Medulla oblongata (tissue), 1 donor: ENCODE results near the gene SLC12A8.

Experiments used
- DNase-seq: peaks from one replicate; pipeline ENCODE4 v3.0.0-alpha.2; 2015; ENCODE audit errors: extremely low spot score

SLC12A8 gene, protein sequence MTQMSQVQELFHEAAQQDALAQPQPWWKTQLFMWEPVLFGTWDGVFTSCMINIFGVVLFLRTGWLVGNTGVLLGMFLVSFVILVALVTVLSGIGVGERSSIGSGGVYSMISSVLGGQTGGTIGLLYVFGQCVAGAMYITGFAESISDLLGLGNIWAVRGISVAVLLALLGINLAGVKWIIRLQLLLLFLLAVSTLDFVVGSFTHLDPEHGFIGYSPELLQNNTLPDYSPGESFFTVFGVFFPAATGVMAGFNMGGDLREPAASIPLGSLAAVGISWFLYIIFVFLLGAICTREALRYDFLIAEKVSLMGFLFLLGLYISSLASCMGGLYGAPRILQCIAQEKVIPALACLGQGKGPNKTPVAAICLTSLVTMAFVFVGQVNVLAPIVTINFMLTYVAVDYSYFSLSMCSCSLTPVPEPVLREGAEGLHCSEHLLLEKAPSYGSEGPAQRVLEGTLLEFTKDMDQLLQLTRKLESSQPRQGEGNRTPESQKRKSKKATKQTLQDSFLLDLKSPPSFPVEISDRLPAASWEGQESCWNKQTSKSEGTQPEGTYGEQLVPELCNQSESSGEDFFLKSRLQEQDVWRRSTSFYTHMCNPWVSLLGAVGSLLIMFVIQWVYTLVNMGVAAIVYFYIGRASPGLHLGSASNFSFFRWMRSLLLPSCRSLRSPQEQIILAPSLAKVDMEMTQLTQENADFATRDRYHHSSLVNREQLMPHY

DNA sequence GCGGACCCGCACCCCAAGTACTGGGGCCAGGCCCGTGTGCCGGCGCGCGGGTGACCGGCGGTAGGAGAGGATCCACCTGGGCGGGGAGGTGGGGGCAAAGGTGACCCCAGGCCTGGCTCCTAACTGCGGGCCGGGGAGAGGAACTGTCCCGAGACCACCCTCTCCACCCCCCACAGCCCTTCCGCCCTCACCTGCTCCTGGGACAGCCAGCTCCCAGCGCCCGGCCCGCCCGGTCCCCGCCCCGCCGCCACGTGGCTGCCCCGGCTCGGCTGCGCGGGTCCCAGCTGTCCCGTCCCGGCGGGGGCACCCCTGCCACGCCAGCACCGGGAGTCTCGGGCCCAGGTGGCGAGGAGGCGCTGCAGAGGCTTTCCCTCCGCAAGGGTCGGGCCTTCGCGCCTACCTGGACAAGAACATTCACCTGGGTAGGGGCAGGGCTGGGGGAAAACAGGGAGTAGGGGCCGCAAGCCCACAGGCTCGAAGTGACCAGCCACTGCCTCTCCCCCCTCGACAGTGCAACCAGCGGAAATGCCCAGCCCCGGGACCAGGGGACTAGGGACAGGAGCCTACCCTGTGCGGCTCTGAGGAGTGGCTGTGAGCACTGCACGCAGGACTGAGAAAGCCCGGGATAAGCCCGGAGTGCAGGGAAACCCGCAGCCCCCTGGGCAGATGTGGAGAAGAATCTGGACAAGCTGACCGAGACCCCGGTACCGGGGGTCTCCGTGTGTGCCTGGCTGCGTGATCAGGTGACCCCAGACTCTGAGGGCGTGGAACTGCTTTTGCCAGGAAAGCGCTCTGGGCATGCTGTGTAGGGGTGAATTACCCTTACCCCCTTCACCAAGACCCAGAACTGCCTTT lies at the start of gene SLC12A8:
TSS of gene SLC12A8 (minus strand) at position 240 of the 855 bp plus-strand sequence. CDS start 1,399 bp downstream, outside the sequence.
- no peak for DNase-seq

GRCh38 chr3:125262161-125262560 lies 49.6 kb upstream of the SLC12A8 start:
- DNase-seq: no peak

GRCh38 chr3:125261031-125261430 lies 48.5 kb upstream of the SLC12A8 start:
- DNase-seq: no peak

DNA sequence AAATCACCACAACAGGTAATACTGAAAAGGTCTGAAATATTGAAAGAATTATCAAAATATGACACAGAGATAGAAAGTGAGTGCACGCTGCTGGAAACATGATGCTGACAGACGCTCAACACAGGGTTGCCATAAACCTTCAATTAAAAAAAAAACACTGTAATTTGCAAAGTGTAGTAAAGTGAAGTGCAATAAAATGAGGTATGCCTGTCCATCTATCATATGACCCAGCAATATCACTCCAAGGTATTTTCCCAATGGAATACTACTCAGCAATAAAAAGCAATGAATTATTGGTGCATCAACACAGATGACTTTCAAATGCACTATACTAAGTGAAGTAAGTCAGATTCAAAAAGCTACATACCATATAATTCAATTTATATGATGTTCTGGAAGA lies 47.6 kb upstream of the SLC12A8 start:
- DNase-seq: no peak

DNA sequence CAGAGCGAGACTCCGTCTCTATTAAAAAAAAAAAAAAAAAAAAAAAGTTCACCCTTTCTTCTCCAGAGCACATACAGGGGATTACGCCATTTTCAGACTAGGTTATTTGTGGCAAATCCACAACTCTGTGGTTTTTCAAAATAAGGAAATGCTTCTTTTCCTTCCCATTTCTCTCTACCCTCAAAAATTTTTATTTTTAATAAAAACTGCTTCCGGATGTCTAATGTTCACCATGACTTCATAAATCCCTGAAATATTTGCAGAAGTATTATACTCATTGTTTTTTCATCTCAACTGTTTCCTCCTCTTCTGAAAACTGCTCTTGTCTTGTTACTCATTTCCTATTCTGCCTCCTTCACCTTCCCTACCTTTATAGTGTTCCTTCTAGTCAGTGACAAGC lies 45.0 kb upstream of the SLC12A8 start:
- no peak for DNase-seq

DNA sequence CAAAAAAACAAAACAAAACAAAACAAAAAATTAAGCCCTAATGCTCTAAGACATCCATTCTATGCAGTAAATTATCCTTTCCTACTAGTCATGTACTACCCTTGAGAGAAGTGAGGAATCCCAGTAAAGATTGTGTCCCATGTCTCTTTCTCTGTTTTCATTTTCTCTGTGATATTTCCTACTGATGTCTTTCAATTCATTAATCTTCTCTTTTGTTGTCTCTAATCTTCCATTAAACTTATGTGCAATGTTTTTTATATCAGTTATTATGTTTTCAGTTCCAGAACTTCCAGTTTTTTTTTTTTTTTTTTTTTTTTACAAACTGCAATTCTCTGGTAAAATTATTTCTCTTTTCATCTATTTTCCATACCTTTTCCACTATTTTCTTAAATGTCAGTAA lies 44.1 kb upstream of the SLC12A8 start:
- DNase-seq: no peak

DNA sequence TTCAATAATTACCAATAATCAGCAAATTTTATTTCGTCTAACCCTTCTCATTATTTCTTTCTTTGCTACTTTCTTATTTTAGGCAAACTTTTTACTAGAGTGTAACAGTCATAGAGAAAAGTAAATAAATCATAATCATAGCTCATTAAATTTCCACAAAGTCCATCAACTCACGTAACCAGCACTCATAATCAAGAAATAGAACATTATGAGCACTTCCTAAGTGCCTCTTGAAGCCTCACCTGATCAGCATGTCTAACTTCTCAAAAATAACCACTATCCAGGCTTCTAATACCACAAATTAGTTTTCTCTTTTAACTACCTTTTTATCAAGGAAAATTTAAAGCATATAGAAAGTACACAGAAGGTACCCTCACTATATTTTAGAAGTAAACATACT lies 38.4 kb upstream of the SLC12A8 start:
- no peak for DNase-seq

- DNase-seq: no peak
Observed at GRCh38 chr3:125246237-125246636, 33.7 kb upstream of the SLC12A8 start.

- no peak for DNase-seq
Observed at GRCh38 chr3:125245521-125245920, 33.0 kb upstream of the SLC12A8 start.

GRCh38 chr3:125240496-125240895 lies 27.9 kb upstream of the SLC12A8 start:
- no peak for DNase-seq

- DNase-seq: no peak
Observed at GRCh38 chr3:125239266-125239665, 26.7 kb upstream of the SLC12A8 start.

DNA sequence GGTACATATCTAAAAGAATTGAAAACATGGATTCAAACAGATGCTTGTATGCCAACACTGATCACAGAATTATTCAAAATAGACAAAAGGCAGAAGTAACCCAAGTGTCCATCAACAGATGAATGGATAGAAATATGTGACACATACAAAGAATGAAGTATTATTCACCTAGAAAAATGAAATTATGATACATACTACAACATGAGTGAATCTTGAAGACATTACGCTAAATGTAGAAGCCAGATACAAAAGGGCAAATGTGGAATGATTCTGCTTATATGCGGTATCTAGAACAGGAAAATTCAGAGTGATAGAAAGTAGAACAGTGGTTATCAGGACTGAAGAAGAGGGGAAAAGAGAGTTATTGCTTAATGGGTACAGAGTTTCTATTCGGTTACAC lies 26.2 kb upstream of the SLC12A8 start:
- no peak for DNase-seq

- DNase-seq: no peak
Observed at GRCh38 chr3:125236331-125236903, 23.9 kb upstream of the SLC12A8 start.

DNA sequence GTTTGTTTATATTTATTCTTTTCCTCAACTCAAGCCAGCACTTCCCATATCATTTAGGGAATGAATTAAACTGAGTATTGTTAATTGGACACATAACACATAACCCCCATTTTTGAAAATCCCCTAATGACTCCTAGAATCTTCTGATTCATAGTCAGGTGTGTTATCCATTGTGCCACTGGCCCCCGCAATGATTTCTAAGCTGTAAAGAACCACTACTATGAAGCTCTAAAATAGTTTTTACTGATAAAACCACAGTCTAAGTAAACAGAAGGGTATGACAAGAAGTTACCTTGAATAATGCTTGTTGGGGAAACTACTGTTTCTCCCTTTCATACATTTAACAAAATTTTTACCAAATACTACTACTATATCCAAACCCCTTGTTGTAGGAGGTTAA lies 22.3 kb upstream of the SLC12A8 start:
- no peak for DNase-seq

DNA sequence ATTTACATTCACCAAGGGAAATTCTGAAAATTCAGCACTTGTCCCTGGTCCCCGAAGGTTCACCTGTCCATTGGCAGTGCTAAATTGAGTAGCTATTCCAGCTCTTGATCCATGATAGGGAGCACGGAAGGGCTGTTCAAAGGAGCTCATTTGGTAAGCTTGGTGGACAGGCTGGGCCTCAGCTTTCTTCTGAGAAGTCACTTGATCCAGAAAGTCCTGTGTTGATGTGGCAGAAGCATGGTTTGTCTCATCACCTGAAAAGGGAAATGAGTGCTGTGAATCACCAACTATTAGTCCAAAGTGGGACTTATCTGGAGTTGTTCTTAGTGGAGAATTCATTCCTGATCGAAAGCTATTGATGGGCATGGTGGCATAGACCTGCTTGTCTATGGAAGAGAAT lies 19.9 kb upstream of the SLC12A8 start:
- DNase-seq: no peak

DNA sequence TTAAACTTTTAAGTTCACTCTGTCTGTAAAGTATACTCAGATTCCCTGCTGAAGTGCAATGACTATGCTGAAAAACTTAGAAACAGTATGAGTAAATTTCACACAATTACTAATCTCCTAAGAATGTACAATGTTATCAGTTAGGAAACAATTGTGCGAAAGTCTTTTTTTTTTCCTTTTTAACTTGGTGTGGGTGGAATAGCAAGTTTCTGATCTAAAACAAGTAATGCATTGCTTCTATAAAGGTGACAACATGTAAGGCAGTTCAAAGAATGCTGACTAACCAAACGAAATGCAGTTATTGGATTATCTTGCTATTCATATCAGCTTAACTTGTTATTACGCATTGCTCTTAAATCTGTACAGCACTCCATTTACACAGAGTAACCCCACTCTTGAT lies 19.3 kb upstream of the SLC12A8 start:
- DNase-seq: no peak

DNA sequence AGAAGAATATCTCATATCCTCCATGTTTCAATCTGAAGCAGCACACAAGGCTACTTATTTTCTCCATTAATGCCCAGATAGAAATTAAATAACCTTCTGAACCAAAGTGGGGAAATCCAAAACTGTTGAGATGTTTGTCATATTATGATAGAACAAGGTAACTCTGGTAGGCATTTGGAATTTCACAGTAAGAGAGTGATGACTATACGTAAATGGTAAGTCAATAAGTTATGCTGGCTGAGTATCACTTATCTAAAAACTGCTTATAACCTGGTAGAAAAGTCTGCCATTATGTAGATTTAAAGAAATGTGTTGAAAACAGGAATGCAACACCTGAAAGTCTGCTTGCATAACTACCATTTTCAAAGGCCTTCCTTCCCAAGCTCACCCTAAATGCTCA lies 17.2 kb upstream of the SLC12A8 start:
- no peak for DNase-seq

- DNase-seq: no peak
Observed at GRCh38 chr3:125229168-125229567, 16.6 kb upstream of the SLC12A8 start.

GRCh38 chr3:125221831-125222230 lies 9.3 kb upstream of the SLC12A8 start:
- DNase-seq: no peak

DNA sequence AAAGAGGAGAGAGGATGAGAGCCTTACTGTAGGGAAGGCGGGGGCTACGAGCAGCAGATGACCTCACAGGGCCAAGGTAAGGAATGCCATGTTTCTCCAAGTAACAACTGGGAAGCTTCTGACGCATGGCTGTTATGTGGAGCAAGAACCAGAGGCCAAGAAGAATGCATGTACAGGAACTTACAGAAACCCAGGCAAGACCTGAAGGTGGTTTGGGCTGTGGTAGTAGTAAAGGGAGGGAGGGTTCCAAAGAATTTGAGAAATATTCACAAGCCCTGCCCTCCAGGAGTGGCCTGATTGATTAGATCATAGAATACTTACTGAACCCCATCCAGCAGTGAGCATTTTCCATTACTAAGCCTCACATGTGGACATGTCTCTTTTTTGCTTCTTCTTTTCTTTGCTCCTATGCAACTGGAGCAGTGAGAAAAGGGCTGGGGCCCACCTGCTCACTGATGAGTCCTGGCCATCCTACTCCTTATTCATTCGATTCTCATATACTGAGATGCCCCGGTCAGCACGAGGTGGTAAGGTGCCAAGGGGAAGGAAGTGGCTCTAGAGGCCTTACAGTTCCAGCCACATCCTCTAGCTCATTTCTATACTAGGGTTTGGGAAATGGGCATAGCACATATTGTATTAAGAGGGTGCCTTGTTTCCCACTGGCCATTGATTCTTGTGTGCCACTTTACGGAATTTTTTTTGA lies 8.3 kb upstream of the SLC12A8 start:
- no peak for DNase-seq

DNA sequence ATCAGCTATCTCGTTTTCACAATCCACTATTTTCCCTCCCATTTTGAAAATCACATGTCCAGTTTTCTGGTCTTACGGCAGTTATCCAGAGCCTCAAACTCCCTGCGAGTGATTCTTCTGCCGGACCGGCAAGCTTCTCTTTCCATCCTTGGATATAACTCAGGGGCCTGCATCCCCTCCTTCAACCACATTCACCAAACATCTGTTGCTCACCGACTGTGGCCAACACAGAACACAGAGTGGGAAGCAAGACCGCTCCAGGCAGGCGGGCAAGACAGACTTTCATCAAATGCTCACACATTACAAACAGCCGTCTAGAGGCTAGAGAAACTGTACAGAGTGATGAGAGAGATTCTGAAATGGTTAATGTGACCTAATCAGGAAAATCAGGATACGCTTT lies 7.6 kb upstream of the SLC12A8 start:
- no peak for DNase-seq
